Stimulated activated CD4-positive, alpha-beta T cell treated with anti-CD3 and anti-CD28 coated beads, Interleukin-4, amount 100 ng/mL, for 4 hours (primary cell): ENCODE results near the gene TNFAIP2.
"Not testable (repeated sequence)": the region's sequence is repeated elsewhere in the genome, so short reads cannot be mapped to it uniquely, and the experiment has no call there.

Experiments
- DNase-seq, 2 experiments: peaks; one replicate each; pipeline ENCODE4 v3.0.0-alpha.2; 2020

TNFAIP2 gene

DNA sequence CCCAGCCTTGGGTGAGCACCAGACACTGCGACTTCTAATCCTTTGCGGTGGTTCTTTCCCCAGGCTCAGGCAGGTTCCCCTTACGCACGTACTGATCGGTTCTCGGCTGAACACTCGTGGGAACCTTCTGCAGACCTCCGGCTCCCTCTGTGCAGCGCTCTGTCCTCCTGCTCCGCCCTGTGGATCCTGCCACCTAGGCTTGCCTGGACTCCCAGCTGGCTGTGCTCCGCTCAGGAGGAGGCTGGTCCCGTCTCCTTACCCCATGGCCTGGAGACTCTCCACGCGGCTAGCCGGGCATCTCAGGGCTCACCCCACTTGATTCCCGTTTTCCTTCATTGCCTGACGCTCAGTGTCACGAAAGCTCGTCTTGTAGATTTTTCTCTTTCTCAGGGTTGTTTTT lies 34.7 kb downstream of the TNFAIP2 start:
- no peak for DNase-seq

DNA sequence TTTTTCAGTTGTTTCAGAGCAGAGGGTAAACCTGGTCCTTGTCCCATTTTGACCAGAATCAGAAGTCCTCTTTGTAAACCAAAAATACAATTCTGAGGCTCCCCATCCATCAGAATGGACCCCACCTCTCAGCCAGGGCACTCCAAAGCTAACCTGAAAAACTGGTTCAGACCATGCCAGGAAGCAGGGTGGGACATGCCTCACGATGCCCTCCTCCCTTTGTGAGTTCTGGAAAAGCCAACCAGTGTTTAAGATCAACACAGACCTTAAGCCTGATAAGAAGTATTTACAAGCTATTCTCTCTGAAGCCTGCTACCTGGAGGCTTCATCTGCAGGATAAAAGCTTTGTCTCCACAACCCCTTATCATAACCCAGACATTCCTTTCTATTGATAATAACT lies 35.4 kb downstream of the TNFAIP2 start:
- DNase-seq: no peak

DNA sequence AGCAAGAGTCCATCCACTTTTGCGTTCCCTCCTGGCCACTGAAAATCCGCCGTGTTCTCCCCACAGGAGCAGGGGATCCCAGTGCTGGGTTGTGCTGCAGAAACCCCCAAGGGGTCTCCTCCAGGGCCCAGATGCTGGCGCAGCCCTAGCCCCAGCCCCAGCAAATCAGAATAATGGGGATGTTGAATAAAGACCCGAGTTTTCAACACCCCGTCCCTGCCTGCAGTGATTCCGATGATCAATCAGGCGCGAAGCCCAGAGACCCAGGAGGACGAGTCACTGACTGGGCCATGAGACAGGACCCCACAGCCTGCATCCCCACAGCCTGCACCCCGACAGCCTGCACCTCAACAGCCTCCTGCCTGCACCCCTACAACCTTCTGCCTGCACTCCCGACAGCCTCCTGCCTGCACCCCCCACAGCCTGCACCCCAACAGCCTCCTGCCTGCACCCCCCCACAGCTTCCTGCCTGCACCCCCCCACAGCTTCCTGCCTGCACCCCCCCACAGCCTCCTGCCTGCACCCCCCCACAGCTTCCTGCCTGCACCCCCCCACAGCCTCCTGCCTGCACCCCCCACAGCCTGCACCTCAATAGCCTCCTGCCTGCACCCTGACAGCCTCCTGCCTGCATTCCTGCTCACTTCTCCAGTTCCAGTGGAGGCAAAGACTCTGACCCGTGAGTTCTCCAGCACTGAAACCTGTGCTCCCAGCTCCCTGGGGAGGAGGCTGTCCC lies 37.2 kb downstream of the TNFAIP2 start:
- no peak for DNase-seq

GRCh38 chr14:103161054-103161397 lies 37.8 kb downstream of the TNFAIP2 start:
- no peak for DNase-seq

DNA sequence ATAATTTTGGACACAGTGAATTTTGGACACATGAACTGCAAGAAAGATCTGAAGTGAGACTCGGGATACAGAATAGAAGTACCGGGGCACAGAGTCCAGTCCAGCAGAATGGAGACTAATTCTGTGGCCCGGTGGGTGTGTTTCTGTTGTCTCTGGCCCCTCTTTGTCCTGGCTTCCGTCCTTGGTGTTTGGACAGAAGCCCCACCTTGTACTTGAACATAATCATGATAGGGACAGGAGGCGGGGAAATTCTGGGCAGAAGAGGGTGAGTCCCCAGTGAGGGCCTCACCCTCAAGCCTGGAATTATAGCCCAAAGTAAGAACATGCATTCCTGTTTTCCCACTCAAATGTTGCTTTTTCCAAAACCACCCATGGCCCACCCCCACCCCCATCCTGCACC lies 39.9 kb downstream of the TNFAIP2 start:
- DNase-seq: no peak

DNA sequence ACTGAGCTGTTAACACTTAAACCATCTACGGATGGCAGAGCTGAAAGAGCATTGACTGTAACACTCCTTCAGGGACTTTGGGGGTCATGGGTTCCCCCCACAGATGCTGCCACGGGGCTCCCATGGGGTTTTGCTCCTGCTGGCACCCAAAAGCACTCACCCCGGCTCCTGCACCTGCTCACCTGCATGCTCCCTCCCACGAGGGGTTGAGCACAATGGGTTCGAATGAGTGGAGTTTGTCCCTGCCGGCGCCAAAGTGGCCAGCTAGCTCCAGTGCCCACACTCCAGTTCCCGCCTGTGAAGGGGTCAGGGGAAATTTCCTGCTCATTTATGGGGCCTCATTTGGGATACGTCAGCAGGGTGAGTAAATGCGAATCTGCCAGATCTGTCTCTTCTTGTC lies 40.7 kb downstream of the TNFAIP2 start:
- no peak for DNase-seq

GRCh38 chr14:103164779-103165178 lies 41.5 kb downstream of the TNFAIP2 start:
- no peak for DNase-seq

GRCh38 chr14:103165323-103165722 lies 42.1 kb downstream of the TNFAIP2 start:
- no peak for DNase-seq

DNA sequence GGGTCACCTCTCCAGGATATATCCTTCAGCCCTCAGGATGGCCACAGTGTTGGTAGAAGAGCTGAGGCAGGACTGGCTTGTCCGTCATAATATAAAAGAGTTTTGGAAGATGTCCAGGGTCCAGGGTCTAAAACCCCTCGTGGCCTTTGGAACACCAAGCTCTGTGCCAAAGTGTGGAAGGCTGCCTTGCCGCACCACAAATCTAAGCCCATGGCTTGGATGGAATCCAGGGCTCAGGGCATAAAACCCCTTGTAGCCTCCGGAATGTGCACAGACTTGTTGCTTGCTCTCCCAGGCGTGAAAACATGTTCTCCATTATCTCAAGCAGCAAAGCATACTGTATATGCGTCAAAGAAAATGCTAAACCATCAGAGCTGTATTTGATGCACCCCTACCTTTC lies 46.7 kb downstream of the TNFAIP2 start:
- no peak for DNase-seq

GRCh38 chr14:103171206-103171605 lies 47.9 kb downstream of the TNFAIP2 start:
- not testable (repeated sequence) for DNase-seq

- no peak for DNase-seq
Measured at GRCh38 chr14:103172921-103173320, 49.7 kb downstream of the TNFAIP2 start.

- not testable (repeated sequence) for DNase-seq
Measured at GRCh38 chr14:103173887-103174286, 50.6 kb downstream of the TNFAIP2 start.

- DNase-seq: not testable (repeated sequence)
Measured at GRCh38 chr14:103176176-103176575, 52.9 kb downstream of the TNFAIP2 start.

- no peak for DNase-seq
Measured at GRCh38 chr14:103177376-103177775, 54.1 kb downstream of the TNFAIP2 start.

DNA sequence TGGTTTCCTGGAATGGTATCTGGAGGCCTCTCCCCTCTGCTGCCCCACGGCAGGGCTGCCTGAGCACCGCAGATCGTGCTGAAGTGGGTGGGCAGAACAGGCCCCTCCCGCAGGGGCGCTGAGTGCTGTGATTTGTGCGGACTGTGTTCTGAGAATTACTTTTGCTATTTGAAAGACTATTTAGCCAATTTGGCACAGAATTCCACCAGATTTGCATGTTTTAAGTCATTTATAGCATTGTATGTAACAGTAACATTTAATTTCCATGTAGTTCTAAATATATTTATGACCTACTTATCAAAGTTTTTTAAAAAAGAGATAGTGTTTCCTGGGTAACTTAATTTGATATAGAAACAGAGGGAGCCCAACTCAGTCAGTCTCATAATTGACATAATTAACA lies 55.3 kb downstream of the TNFAIP2 start:
- DNase-seq: no peak

DNA sequence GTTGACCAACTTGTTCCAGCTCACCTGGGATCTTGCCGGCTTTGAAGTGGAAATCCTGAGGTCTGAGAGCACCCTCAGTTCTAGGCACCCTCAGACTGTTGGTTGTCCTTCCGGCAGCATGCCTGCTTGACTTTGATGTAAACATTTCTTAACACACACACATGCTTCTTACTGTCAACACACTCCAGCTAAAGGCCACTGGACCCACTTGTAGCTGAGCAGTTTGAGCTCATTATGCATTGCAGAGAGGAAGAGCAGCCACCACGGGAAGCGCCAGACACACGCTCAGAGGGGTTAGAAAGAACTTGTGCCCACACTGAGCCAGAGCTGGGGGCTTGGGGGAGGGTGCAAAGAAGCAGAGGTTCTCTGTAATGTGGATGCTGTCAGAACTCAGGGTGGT lies 55.8 kb downstream of the TNFAIP2 start:
- no peak for DNase-seq

- DNase-seq: no peak
Measured at GRCh38 chr14:103180331-103180730, 57.1 kb downstream of the TNFAIP2 start.

DNA sequence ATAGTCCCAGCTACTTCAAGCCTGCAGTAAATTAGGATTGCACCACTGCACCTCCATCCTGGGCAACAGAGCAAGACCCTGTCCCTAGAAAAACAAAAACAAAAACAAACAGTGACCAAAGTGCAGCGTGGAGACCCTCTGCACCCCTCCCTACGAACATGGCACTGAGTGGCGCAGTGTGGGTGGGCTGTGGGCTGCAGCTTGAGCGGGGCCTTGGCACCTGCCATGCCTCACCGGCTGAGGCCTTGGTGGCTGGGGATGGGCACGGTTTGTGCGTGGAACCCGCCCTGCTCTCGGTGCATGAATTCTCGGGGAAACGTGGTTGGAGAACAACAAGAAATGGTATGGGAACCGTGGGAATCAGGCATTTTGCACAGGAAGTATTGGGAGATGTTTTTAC lies 60.8 kb downstream of the TNFAIP2 start:
- DNase-seq: no peak

GRCh38 chr14:103185051-103186029 lies 62.1 kb downstream of the TNFAIP2 start:
- no peak for DNase-seq

DNA sequence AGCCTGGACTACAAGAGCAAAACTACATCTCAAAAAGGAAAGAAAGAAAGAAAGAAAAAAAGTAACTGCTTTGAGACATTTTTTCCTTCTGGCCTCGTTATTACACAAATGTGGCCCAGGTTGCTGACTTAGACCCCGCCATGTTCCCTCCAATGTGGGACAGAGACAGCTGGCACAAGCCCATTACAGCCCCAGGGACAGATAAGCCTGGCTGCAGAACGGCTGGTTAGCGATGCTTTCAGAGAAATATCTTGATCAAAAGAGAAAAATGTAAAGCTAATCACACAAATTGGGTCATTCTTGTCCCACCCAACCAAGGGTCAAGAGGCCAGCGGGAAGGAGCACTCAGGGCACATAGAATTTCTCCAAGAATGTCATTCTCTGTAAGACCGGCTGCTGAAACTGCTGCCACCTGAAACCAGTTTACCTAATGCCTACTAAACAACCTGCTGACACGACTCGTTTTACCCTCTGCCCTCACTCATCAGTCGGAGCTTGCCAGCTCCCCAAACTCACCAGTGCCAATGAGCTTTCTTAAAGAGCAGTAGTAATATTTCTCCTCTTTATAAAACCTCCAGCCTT lies 63.1 kb downstream of the TNFAIP2 start:
- DNase-seq: no peak
